Panc1 (cell line): ENCODE data around the gene KLK8.

Experiments
- CTCF ChIP-seq: fragments of 450-650 bp; IDR thresholded peaks from 2 replicates; pipeline ENCODE4 v1.5.1; 2017; ENCODE audit warnings: mild to moderate bottlenecking
- SIN3A ChIP-seq: IDR thresholded peaks from 2 replicates; pipeline ENCODE4 v1.6.1; 2012; ENCODE audit warnings: low read depth, mild to moderate bottlenecking, low read length, moderate library complexity, borderline replicate concordance; ENCODE audit not compliant: insufficient read depth

DNA sequence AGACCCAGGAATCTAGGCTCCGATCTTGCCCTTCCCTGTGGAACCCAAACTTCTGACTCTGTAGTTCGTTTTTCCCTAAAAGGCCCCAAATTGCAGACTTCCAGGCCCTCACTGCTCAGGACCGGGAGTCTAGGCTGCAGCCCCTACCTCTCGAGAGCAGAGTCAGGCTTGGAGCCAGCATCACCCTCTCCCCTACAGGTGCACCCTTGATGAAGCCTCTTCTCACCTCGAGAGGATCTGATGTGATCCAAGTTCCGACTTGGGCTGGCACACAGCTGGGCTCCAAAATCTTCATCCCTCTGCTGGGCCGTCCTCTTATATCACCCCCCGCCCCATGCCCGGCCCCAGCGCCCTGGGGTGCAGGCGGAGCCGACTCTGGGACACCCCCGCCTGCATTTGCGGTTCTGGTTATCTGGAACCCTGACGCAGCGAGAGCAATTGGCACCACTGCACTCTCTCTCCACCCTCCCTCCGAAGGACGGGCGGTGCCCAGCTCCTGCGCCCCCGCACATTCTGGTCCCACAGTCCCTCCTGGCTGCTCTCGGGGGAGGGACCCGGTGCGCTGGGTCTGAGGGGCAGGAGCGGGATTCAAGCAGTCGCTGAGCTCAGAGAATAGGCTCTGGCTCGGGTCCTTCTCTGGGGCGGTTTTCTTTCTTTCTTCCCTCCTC, 17.6 kb downstream of the KLK8 start, which contains the start of gene KLK7:
- TF ChIP-seq CTCF, result no peak
- TF ChIP-seq SIN3A, result no peak
